Muscle layer of duodenum (tissue), 2 donors: ENCODE results near the gene TMEM238L.
"Not testable (repeated sequence)": the region's sequence is repeated elsewhere in the genome, so short reads cannot be mapped to it uniquely, and the experiment has no call there.

ENCODE experiments used
- H3K27ac ChIP-seq: one replicate; pipeline ENCODE4 v1.7.0; 2013; ENCODE audit warnings: mild to moderate bottlenecking, low read length
- H3K27me3 ChIP-seq: one replicate; pipeline ENCODE4 v1.7.0; 2013; ENCODE audit warnings: low read depth, mild to moderate bottlenecking, control low read depth, low read length
- H3K36me3 ChIP-seq, 2 donors: one replicate each; pipeline ENCODE4 v1.7.0; 2013; ENCODE audit warnings: low read length in 2 of 2, control low read depth in 1 of 2, mild to moderate bottlenecking in 1 of 2; ENCODE audit not compliant: insufficient read depth in 2 of 2, control insufficient read depth in 1 of 2
- H3K4me1 ChIP-seq, 2 donors: one replicate each; pipeline ENCODE4 v1.7.0; 2013; ENCODE audit warnings: low read length in 2 of 2, mild to moderate bottlenecking in 2 of 2, control low read depth in 1 of 2, moderate library complexity in 1 of 2; ENCODE audit not compliant: insufficient read depth in 2 of 2, control insufficient read depth in 1 of 2
- H3K4me3 ChIP-seq, 2 donors: one replicate each; pipeline ENCODE4 v1.7.0; 2013; ENCODE audit warnings: low read length in 2 of 2, low read depth in 1 of 2, mild to moderate bottlenecking in 1 of 2
- H3K9me3 ChIP-seq, 2 donors: one replicate each; pipeline ENCODE4 v1.7.0; 2013; ENCODE audit warnings: low read length in 2 of 2, control low read depth in 1 of 2, mild to moderate bottlenecking in 1 of 2; ENCODE audit not compliant: control insufficient read depth in 1 of 2
- donor health status: healthy.

The TMEM238L gene

GRCh38 chr17:10803830-10804475, at the start of gene TMEM238L:
Gene TMEM238L, minus strand, starts transcription at chr17:10804099. Its CDS starts 136 bp downstream, at chr17:10803963.
- Histone ChIP-seq H3K9me3 (no peaks in the 10 kb centered on the region), H3K4me1 (no peaks in the 10 kb centered on the region), H3K36me3 (no peaks in the 10 kb centered on the region), H3K27ac (peak within 1 kb of the TSS; percentile 92), H3K4me3 (peak within 1 kb of the TSS in 1 of 2 donors; percentile 52), H3K27me3 (no peaks in the 10 kb centered on the region)

GRCh38 chr17:10846636-10847035, 42.7 kb upstream of the TMEM238L start:
- not testable (repeated sequence) for H3K36me3 ChIP-seq, H3K4me1 ChIP-seq, H3K27ac ChIP-seq, H3K4me3 ChIP-seq, H3K27me3 ChIP-seq, H3K9me3 ChIP-seq

- H3K27me3 ChIP-seq = no peaks in the 10 kb centered on the region
- no peaks in the 10 kb centered on the region for H3K36me3 ChIP-seq
- peak overlapping the region; percentile 75 to 82 for H3K4me3 ChIP-seq
- peaks cover 0 to 8% of the 10 kb centered on the region in 2 donors for H3K4me1 ChIP-seq
- H3K27ac ChIP-seq = no peak overlapping the region
- no peaks in the 10 kb centered on the region for H3K9me3 ChIP-seq
These were observed 41.5 kb upstream of the TMEM238L start for GRCh38 chr17:10845388-10845751.

GRCh38 chr17:10844621-10845387, 40.9 kb upstream of the TMEM238L start:
- no peaks in the 10 kb centered on the region for H3K27me3 ChIP-seq
- peak overlapping the region; percentile 75 to 82 for H3K4me3 ChIP-seq
- H3K36me3 ChIP-seq = no peaks in the 10 kb centered on the region
- H3K4me1 ChIP-seq = peaks cover 0 to 8% of the 10 kb centered on the region in 2 donors
- H3K27ac ChIP-seq = peak overlapping the region; percentile 85
- H3K9me3 ChIP-seq = no peaks in the 10 kb centered on the region

- H3K4me1 ChIP-seq = peaks cover 0 to 8% of the 10 kb centered on the region in 2 donors
- peak overlapping the region; percentile 85 for H3K27ac ChIP-seq
- no peaks in the 10 kb centered on the region for H3K27me3 ChIP-seq
- H3K36me3 ChIP-seq = no peaks in the 10 kb centered on the region
- H3K4me3 ChIP-seq = no peak overlapping the region
- H3K9me3 ChIP-seq = no peaks in the 10 kb centered on the region
These were observed 39.9 kb upstream of the TMEM238L start for GRCh38 chr17:10843811-10844210.

GRCh38 chr17:10842658-10843057, 38.8 kb upstream of the TMEM238L start:
- Histone ChIP-seq H3K4me1 (peaks cover 0 to 8% of the 10 kb centered on the region in 2 donors), H3K27me3 (no peaks in the 10 kb centered on the region), H3K9me3 (no peaks in the 10 kb centered on the region), H3K4me3 (no peak overlapping the region), H3K27ac (no peak overlapping the region), H3K36me3 (no peaks in the 10 kb centered on the region)

- Histone ChIP-seq H3K27me3 (no peaks in the 10 kb centered on the region), H3K27ac (no peak overlapping the region), H3K36me3 (no peaks in the 10 kb centered on the region), H3K4me1 (no peaks in the 10 kb centered on the region), H3K4me3 (no peak overlapping the region), H3K9me3 (no peaks in the 10 kb centered on the region)
These were observed 34.8 kb upstream of the TMEM238L start for GRCh38 chr17:10838682-10839081.

GRCh38 chr17:10837921-10838320, 34.0 kb upstream of the TMEM238L start, which contains the start of gene PIRT:
Gene PIRT, minus strand, starts transcription at chr17:10838087. Its CDS starts 12,442 bp downstream, at chr17:10825645.
- H3K27me3 ChIP-seq = no peaks in the 10 kb centered on the region
- no peak within 1 kb of the TSS for H3K27ac ChIP-seq
- no peaks in the 10 kb centered on the region for H3K4me1 ChIP-seq
- no peaks in the 10 kb centered on the region for H3K9me3 ChIP-seq
- H3K4me3 ChIP-seq = no peak within 1 kb of the TSS
- no peaks in the 10 kb centered on the region for H3K36me3 ChIP-seq

- Histone ChIP-seq H3K4me1 (no peaks in the 10 kb centered on the region), H3K36me3 (no peaks in the 10 kb centered on the region), H3K27me3 (no peaks in the 10 kb centered on the region), H3K27ac (no peak overlapping the region), H3K9me3 (no peaks in the 10 kb centered on the region), H3K4me3 (no peak overlapping the region)
These were observed 33.2 kb upstream of the TMEM238L start for GRCh38 chr17:10836966-10837590.

GRCh38 chr17:10836145-10836544, 32.2 kb upstream of the TMEM238L start:
- no peaks in the 10 kb centered on the region for H3K9me3 ChIP-seq
- H3K36me3 ChIP-seq = no peaks in the 10 kb centered on the region
- no peaks in the 10 kb centered on the region for H3K27me3 ChIP-seq
- no peak overlapping the region for H3K4me3 ChIP-seq
- no peaks in the 10 kb centered on the region for H3K4me1 ChIP-seq
- no peak overlapping the region for H3K27ac ChIP-seq

GRCh38 chr17:10831696-10832095, 27.8 kb upstream of the TMEM238L start:
- Histone ChIP-seq H3K4me3 (no peak overlapping the region), H3K9me3 (no peaks in the 10 kb centered on the region), H3K27ac (no peak overlapping the region), H3K4me1 (no peaks in the 10 kb centered on the region), H3K36me3 (no peaks in the 10 kb centered on the region), H3K27me3 (no peaks in the 10 kb centered on the region)
